ENCODE results near the gene TRIM8. TPM values are rescaled to one million over a fixed set of nuclear protein-coding genes. Genes with fewer than 3 reads are reported as not detected.

The TRIM8 gene
- polyA plus RNA-seq, 3 donors, result 39.4 to 183 (median 41.4) TPM

DNA sequence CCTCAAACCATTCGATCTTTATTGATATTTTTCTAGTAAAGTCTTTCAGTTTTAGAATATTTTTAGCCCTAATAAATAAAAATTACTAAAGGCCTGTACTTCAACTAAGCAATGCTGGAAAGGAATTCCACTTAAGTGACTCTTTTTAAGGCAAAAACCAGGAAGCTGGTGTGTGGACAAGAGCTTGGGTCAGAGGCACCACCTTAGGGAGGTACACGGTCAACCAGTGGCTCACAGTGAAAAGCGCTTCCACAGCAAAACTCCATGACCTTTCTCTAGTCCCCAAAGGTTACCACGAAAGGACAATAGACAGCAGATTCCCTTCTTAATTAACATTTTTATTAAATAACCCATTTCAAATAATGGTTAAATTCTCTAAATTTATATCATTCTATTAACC is 38.7 kb downstream of the TRIM8 start:
- H3K27ac Mint-ChIP-seq, result no peak overlapping the region
- Histone ChIP-seq H4K20me1 (ENCODE audit: insufficient read depth, low read length) (no peaks in the 10 kb centered on the region), H3K4me1 (ENCODE audit: control insufficient read depth in 1 of 2, insufficient read depth in 2 of 2, low read length in 2 of 2) (peaks cover 15 to 17% of the 10 kb centered on the region in 2 donors), H2AFZ (ENCODE audit: insufficient read depth, low read depth, low read length, poor library complexity, severe bottlenecking) (no peak overlapping the region), H3K9me3 (replicated peaks in 1 of 2; ENCODE audit: control insufficient read depth in 1 of 2, insufficient read depth in 1 of 2, low read length in 2 of 2) (no peaks in the 10 kb centered on the region), H3K9ac (ENCODE audit: insufficient read depth, low read length, poor library complexity, severe bottlenecking) (no peak overlapping the region), H3K27ac (ENCODE audit: low read depth in 1 of 2, low read length in 2 of 2) (no peak overlapping the region), H3K4me3 (replicated peaks in 1 of 3; ENCODE audit: low read depth in 2 of 3, low read length in 3 of 3) (no peak overlapping the region), H3K36me3 (replicated peaks in 1 of 2; ENCODE audit: control insufficient read depth in 1 of 2, insufficient read depth in 2 of 2, low read length in 2 of 2) (peaks cover 0 to 12% of the 10 kb centered on the region in 2 donors), H3K27me3 (ENCODE audit: control insufficient read depth in 2 of 2, insufficient read depth in 2 of 2, low read length in 2 of 2) (no peaks in the 10 kb centered on the region), H3K79me2 (ENCODE audit: insufficient read depth, low read length) (peaks cover under 1% of the 10 kb centered on the region), H3K4me2 (replicated peaks; ENCODE audit: extremely low read depth, low read length, poor library complexity, severe bottlenecking) (no peak overlapping the region)
- peaks cover 20% of the 10 kb centered on the region for H3K4me1 Mint-ChIP-seq
- no peak for DNase-seq
- peaks cover 0 to 3% (median 0%) of the 10 kb centered on the region in 3 donors for H3K27me3 Mint-ChIP-seq (ENCODE audit: low read depth in 3 of 3)
- peaks cover 24 to 32% of the 10 kb centered on the region in 2 donors for H3K36me3 Mint-ChIP-seq
- H3K4me3 Mint-ChIP-seq, result no peak overlapping the region
- intact Hi-C loops (cut with micrococcal nuclease), result no loop called here
- no CpG with 5 or more reads among the region's 4 CpGs for WGBS (ENCODE audit: insufficient coverage)
- TF ChIP-seq, protein P1, sequence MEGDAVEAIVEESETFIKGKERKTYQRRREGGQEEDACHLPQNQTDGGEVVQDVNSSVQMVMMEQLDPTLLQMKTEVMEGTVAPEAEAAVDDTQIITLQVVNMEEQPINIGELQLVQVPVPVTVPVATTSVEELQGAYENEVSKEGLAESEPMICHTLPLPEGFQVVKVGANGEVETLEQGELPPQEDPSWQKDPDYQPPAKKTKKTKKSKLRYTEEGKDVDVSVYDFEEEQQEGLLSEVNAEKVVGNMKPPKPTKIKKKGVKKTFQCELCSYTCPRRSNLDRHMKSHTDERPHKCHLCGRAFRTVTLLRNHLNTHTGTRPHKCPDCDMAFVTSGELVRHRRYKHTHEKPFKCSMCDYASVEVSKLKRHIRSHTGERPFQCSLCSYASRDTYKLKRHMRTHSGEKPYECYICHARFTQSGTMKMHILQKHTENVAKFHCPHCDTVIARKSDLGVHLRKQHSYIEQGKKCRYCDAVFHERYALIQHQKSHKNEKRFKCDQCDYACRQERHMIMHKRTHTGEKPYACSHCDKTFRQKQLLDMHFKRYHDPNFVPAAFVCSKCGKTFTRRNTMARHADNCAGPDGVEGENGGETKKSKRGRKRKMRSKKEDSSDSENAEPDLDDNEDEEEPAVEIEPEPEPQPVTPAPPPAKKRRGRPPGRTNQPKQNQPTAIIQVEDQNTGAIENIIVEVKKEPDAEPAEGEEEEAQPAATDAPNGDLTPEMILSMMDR (IDR thresholded peaks at IDR 0.05), result no peak
- H3K9me3 Mint-ChIP-seq, result no peaks in the 10 kb centered on the region

DNA sequence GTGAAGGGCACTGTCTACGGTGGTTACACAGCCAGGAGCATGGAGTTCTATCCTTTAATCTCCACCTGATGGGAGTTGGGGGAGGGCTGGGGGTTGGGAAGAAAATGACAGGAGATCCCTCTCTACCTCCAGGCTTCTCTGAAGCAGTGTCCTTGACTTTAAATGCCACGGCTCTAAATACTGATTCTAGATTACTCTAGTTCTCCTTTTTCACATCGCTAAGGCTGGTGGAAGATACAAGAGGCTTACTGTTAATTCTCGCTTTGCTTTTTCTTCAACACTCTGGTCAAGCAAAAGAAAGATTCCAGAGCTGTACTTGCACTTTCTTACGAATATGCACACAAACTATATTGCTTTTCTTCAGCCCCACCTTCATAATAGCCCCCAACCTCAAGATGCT is 39.5 kb downstream of the TRIM8 start:
- Histone ChIP-seq H3K4me1 (ENCODE audit: control insufficient read depth in 1 of 2, insufficient read depth in 2 of 2, low read length in 2 of 2) (peaks cover 8 to 10% of the 10 kb centered on the region in 2 donors), H4K20me1 (ENCODE audit: insufficient read depth, low read length) (no peaks in the 10 kb centered on the region), H3K9me3 (replicated peaks in 1 of 2; ENCODE audit: control insufficient read depth in 1 of 2, insufficient read depth in 1 of 2, low read length in 2 of 2) (no peaks in the 10 kb centered on the region), H2AFZ (ENCODE audit: insufficient read depth, low read depth, low read length, poor library complexity, severe bottlenecking) (no peak overlapping the region), H3K27me3 (ENCODE audit: control insufficient read depth in 2 of 2, insufficient read depth in 2 of 2, low read length in 2 of 2) (no peaks in the 10 kb centered on the region), H3K9ac (ENCODE audit: insufficient read depth, low read length, poor library complexity, severe bottlenecking) (no peak overlapping the region), H3K36me3 (replicated peaks in 1 of 2; ENCODE audit: control insufficient read depth in 1 of 2, insufficient read depth in 2 of 2, low read length in 2 of 2) (peaks cover 0 to 12% of the 10 kb centered on the region in 2 donors), H3K4me3 (replicated peaks in 1 of 3; ENCODE audit: low read depth in 2 of 3, low read length in 3 of 3) (no peak overlapping the region), H3K4me2 (replicated peaks; ENCODE audit: extremely low read depth, low read length, poor library complexity, severe bottlenecking) (no peak overlapping the region), H3K79me2 (ENCODE audit: insufficient read depth, low read length) (no peaks in the 10 kb centered on the region), H3K27ac (ENCODE audit: low read depth in 1 of 2, low read length in 2 of 2) (peak overlapping the region in 1 of 2 donors; percentile 26)
- intact Hi-C loops (cut with micrococcal nuclease), result no loop called here
- H3K27ac Mint-ChIP-seq, result peak overlapping the region in 1 of 7 donors; percentile 21
- TF ChIP-seq, protein P1 (IDR thresholded peaks at IDR 0.05), result no peak
- 56% methylated on average over 3 of the region's 5 CpGs for WGBS (ENCODE audit: insufficient coverage)
- no peak for DNase-seq
- no peaks in the 10 kb centered on the region for H3K9me3 Mint-ChIP-seq
- peaks cover 0 to 3% (median 0%) of the 10 kb centered on the region in 3 donors for H3K27me3 Mint-ChIP-seq (ENCODE audit: low read depth in 3 of 3)
- H3K36me3 Mint-ChIP-seq, result peaks cover 24 to 31% of the 10 kb centered on the region in 2 donors
- no peak overlapping the region for H3K4me3 Mint-ChIP-seq
- peaks cover 12% of the 10 kb centered on the region for H3K4me1 Mint-ChIP-seq
